Caco-2 (cell line): ENCODE results near the gene SH3GL1. TPM values are rescaled to one million over a fixed set of nuclear protein-coding genes. Genes with fewer than 3 reads are reported as not detected.

Experiments
- BruUV-seq: library from RNA; stranded (reverse); fragments of 400-500 nt; replicated peaks from 2 replicates; lab custom pipeline; 2021; lab: Mats Ljungman, UMichigan
- CTCF ChIA-PET: fragments of 300-600 bp; sonication (Branson Sonifier 250); formaldehyde crosslinking; loops from one replicate; lab custom pipeline; 2022; ENCODE audit warnings: antibody characterized with exemption; lab: Charles Lee
- POLR2A ChIA-PET: fragments of 300-600 bp; sonication (Branson Sonifier 250); formaldehyde crosslinking; loops from one replicate; lab custom pipeline; 2022; ENCODE audit warnings: antibody characterized with exemption; lab: Charles Lee
- DNase-seq, 2 experiments: peaks; one replicate each; pipeline versions ENCODE4 v3.0.0 to v3.0.0-alpha.2; 2020 to 2022
- H3K27me3 ChIP-seq: replicated peaks from 2 replicates; pipeline ENCODE4 v1.6.0; 2011; ENCODE audit warnings: low read length; ENCODE audit not compliant: control insufficient read depth, insufficient read depth
- H3K36me3 ChIP-seq: 2 replicates; pipeline ENCODE4 v1.5.1; 2011; ENCODE audit warnings: low read length; ENCODE audit not compliant: control insufficient read depth, insufficient read depth
- H3K4me1 ChIP-seq: fragments of 250-450 bp; sonication (Bioruptor Pico); 2 replicates; pipeline ENCODE4 v1.5.1; 2020; ENCODE audit warnings: mild to moderate bottlenecking
- H3K4me3 ChIP-seq: 2 replicates; pipeline ENCODE4 v1.5.1; 2011; ENCODE audit warnings: low read depth, mild to moderate bottlenecking, control low read depth, low read length
- H3K9me3 ChIP-seq: fragments of 250-450 bp; sonication (Bioruptor Pico); 2 replicates; pipeline ENCODE4 v1.5.1; 2020; ENCODE audit warnings: mild to moderate bottlenecking, moderate library complexity
- H3K27ac Mint-ChIP-seq: one replicate; pipeline ENCODE4 v1.8.0; 2022; ENCODE audit warnings: mixed read lengths; ENCODE audit not compliant: unreplicated experiment
- H3K27me3 Mint-ChIP-seq: one replicate; pipeline ENCODE4 v1.8.0; 2022; ENCODE audit warnings: mixed read lengths; ENCODE audit not compliant: insufficient read depth, unreplicated experiment
- H3K36me3 Mint-ChIP-seq: one replicate; pipeline ENCODE4 v1.8.0; 2022; ENCODE audit warnings: mild to moderate bottlenecking, mixed read lengths; ENCODE audit not compliant: insufficient read depth, unreplicated experiment
- H3K4me1 Mint-ChIP-seq: one replicate; pipeline ENCODE4 v1.8.0; 2022; ENCODE audit warnings: low read depth, mixed read lengths; ENCODE audit not compliant: unreplicated experiment
- H3K4me3 Mint-ChIP-seq: one replicate; pipeline ENCODE4 v1.8.0; 2022; ENCODE audit warnings: mild to moderate bottlenecking, moderate library complexity, mixed read lengths; ENCODE audit not compliant: unreplicated experiment
- H3K9me3 Mint-ChIP-seq: one replicate; pipeline ENCODE4 v1.8.0; 2022; ENCODE audit warnings: mixed read lengths; ENCODE audit not compliant: unreplicated experiment
- intact Hi-C: fragments of 100-400 bp; cut with micrococcal nuclease; formaldehyde crosslinking; loops from one replicate; pipeline ENCODE4 v1.10.0; 2022; ENCODE audit not compliant: unreplicated experiment
- total RNA-seq: library from RNA; stranded (reverse); gene quantifications from 2 replicates; pipeline ENCODE4 v1.2.3, GENCODE V29; 2022
- TF ChIP-seq, protein P1 (sequence below), 2 experiments: fragments of 200-600 bp in 1 of 2; IDR thresholded peaks; 1 replicate in 1 of 2; 2 replicates in 1 of 2; pipeline versions ENCODE4 v1.5.1 to v1.8.0; 2011 to 2022; ENCODE audit warnings: antibody characterized with exemption in 1 of 2, control low read depth in 1 of 2, inconsistent platforms in 1 of 2, low read depth in 1 of 2, low read length in 1 of 2, mild to moderate bottlenecking in 1 of 2, moderate library complexity in 1 of 2; ENCODE audit not compliant: insufficient read depth in 1 of 2, severe bottlenecking in 1 of 2, unreplicated experiment in 1 of 2

The SH3GL1 gene
- total RNA-seq, 1 experiment from 2014 or later = 91.3 TPM

DNA sequence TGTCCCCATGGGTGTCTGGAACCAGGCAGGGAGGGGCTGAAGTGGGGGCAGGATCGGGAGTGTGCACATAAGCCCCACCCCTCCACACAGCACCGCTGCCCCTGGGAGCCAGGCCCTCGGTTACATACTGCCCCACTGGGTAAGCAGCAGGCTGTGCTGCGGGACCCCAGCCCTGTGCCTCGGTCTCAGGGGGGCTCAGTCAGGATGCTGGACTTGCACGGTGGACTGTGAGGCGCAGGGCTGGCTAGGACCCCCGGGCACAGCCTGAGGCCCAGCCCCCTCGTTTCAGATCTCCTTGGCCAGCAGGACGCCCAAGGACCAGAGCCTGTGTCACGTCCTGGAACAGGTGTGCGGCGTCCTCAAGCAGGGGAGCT, 40.7 kb downstream of the SH3GL1 start:
- Mint-ChIP-seq H3K9me3 (no peaks in the 10 kb centered on the region), H3K27ac (no peak overlapping the region), H3K36me3 (peaks cover 83% of the 10 kb centered on the region), H3K27me3 (no peaks in the 10 kb centered on the region), H3K4me3 (no peak overlapping the region), H3K4me1 (no peaks in the 10 kb centered on the region)
- no TSS peak for BruUV-seq
- TF ChIP-seq, protein P1, sequence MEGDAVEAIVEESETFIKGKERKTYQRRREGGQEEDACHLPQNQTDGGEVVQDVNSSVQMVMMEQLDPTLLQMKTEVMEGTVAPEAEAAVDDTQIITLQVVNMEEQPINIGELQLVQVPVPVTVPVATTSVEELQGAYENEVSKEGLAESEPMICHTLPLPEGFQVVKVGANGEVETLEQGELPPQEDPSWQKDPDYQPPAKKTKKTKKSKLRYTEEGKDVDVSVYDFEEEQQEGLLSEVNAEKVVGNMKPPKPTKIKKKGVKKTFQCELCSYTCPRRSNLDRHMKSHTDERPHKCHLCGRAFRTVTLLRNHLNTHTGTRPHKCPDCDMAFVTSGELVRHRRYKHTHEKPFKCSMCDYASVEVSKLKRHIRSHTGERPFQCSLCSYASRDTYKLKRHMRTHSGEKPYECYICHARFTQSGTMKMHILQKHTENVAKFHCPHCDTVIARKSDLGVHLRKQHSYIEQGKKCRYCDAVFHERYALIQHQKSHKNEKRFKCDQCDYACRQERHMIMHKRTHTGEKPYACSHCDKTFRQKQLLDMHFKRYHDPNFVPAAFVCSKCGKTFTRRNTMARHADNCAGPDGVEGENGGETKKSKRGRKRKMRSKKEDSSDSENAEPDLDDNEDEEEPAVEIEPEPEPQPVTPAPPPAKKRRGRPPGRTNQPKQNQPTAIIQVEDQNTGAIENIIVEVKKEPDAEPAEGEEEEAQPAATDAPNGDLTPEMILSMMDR (IDR thresholded peaks at IDR 0.05; ENCODE audit: insufficient read depth in 1 of 2, low read depth in 1 of 2, low read length in 1 of 2, severe bottlenecking in 1 of 2, unreplicated experiment in 1 of 2) = no peak
- intact Hi-C loops = no loop called here
- Histone ChIP-seq H3K4me3 (no peak overlapping the region), H3K36me3 (peaks cover 3% of the 10 kb centered on the region), H3K9me3 (no peaks in the 10 kb centered on the region), H3K27me3 (no peaks in the 10 kb centered on the region), H3K4me1 (0 out of 2 replicates have a peak, but pooled peaks cover 4% of the 10 kb centered on the region)
- POLR2A ChIA-PET = no interaction called here
- CTCF ChIA-PET = no interaction called here
- DNase-seq = no peak

DNA sequence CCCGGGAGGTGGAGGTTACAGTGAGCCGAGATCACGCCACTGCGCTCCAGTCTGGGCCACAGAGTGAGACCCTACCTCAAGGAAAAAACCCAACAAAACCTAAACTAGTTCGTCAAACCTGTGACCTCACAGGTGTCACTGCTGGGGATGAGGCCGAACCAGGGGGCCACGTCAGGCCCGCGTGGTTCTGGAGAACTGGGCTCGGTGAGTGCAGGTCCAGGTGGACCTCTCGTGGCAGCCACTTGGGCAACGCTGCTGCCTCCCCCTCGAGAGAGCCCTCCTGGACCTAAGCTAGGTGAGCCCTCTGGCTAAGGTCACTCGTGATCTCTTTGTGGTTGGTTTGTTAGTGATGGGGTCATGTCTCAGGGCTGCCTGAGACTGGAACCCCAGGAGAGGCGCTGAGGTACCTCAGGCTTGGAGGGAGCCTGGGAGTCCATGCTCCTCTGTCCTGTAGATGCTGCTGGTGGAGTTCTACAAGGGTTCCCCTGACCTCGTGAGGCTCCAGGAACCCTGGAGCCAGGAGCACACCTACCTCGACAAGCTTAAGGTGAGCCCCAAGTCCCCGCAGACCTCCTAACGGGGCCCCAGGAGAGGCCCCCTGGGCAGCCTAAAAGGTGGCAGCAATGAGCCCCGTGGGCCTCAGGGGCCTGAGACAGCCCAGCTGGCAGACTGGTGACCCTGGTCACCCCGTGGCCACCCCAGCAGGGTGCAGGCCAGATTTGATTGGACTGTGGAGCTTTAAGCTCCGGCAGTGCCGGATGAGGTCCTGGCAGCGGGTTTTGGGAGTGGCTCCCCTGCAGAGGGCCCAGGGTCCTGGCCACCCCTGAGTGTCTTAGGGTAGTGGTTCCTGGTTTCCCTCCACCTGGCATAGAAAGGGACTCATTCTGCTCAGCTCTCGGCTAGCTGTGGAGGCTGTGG, 41.4 kb downstream of the SH3GL1 start:
- Histone ChIP-seq H3K27me3 (no peaks in the 10 kb centered on the region), H3K4me3 (no peak overlapping the region), H3K36me3 (peaks cover 3% of the 10 kb centered on the region), H3K9me3 (no peaks in the 10 kb centered on the region), H3K4me1 (0 out of 2 replicates have a peak, but pooled peaks cover 4% of the 10 kb centered on the region)
- intact Hi-C loops = no loop called here
- CTCF ChIA-PET = no interaction called here
- TSS peak; percentile 11 for BruUV-seq
- Mint-ChIP-seq H3K27ac (no peak overlapping the region), H3K9me3 (no peaks in the 10 kb centered on the region), H3K27me3 (no peaks in the 10 kb centered on the region), H3K4me1 (no peaks in the 10 kb centered on the region), H3K4me3 (no peak overlapping the region), H3K36me3 (peaks cover 83% of the 10 kb centered on the region)
- DNase-seq = no peak
- POLR2A ChIA-PET = no interaction called here
- TF ChIP-seq, protein P1 (IDR thresholded peaks at IDR 0.05; ENCODE audit: insufficient read depth in 1 of 2, low read depth in 1 of 2, low read length in 1 of 2, severe bottlenecking in 1 of 2, unreplicated experiment in 1 of 2) = no peak

DNA sequence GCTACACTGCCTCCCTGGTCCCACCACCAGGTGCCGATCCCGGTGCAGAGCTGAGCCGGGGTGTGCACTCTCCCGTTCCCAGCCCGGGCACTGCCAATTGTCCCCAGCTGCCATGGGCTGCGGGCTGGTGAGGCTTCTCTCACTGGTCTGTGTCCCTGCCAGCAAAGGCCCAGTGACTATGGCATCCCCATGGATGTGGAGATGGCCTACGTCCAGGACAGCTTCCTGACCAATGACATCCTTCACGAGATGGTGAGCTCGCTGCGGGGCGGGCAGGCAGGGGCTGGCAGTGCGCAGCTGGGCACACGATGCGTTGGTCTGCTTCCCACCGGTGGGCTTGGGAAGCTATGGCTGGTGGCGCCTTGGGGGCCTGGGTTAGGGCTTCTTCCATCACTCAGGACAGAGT, 42.4 kb downstream of the SH3GL1 start:
- no TSS peak for BruUV-seq
- intact Hi-C loops = no loop called here

More for the DNA sequence above, 42.4 kb downstream of the SH3GL1 start:
- CTCF ChIA-PET = interaction anchor here (0.6 kb wide), 1 partner anchor 14 kb away, joined by 3 read pairs; the partner anchor contains the start of gene MPND
- Mint-ChIP-seq H3K27ac (no peak overlapping the region), H3K4me1 (no peaks in the 10 kb centered on the region), H3K27me3 (no peaks in the 10 kb centered on the region), H3K9me3 (no peaks in the 10 kb centered on the region), H3K36me3 (peaks cover 80% of the 10 kb centered on the region), H3K4me3 (no peak overlapping the region)
- no peaks in the 10 kb centered on the region for H3K9me3 ChIP-seq
- POLR2A ChIA-PET = no interaction called here
- no peaks in the 10 kb centered on the region for H3K27me3 ChIP-seq
- DNase-seq = no peak
- H3K36me3 ChIP-seq = peaks cover 3% of the 10 kb centered on the region
- no peak overlapping the region for H3K4me3 ChIP-seq
- TF ChIP-seq, protein P1 (IDR thresholded peaks at IDR 0.05; ENCODE audit: insufficient read depth in 1 of 2, low read depth in 1 of 2, low read length in 1 of 2, severe bottlenecking in 1 of 2, unreplicated experiment in 1 of 2) = no peak
- H3K4me1 ChIP-seq = 0 out of 2 replicates have a peak, but pooled peaks cover 4% of the 10 kb centered on the region
